ENCODE data around the gene GBGT1. TPM values are rescaled to one million over a fixed set of nuclear protein-coding genes. Genes with fewer than 3 reads are reported as not detected.
"Not testable (repeated sequence)": the region's sequence is repeated elsewhere in the genome, so short reads cannot be mapped to it uniquely, and the experiment has no call there.

GBGT1 gene
- total and polyA plus RNA-seq, 2 donors (not counting 1 experiment from before 2014, with no cell fraction given): 19.6 to 52.7 TPM

GRCh38 chr9:133208171-133208879, 44.6 kb upstream of the GBGT1 start:
- H3K9ac ChIP-seq (ENCODE audit: low read length); H3K4me3 ChIP-seq (ENCODE audit: control extremely low read depth in 1 of 5, extremely low read depth in 1 of 5, insufficient read depth in 1 of 5, low read depth in 2 of 5, low read length in 4 of 5); H2AFZ ChIP-seq (ENCODE audit: insufficient read depth, low read depth, low read length, poor library complexity, severe bottlenecking); H3K4me1 ChIP-seq (ENCODE audit: control insufficient read depth in 2 of 2, insufficient read depth in 2 of 2, low read length in 2 of 2); CTCF ChIA-PET; intact Hi-C loops (cut with micrococcal nuclease); H3K4me2 ChIP-seq (replicated peaks; ENCODE audit: low read depth, low read length, poor library complexity, severe bottlenecking); H3K79me2 ChIP-seq (ENCODE audit: control insufficient read depth, insufficient read depth, low read length); H3K36me3 ChIP-seq (replicated peaks in 1 of 2; ENCODE audit: control extremely low read depth in 1 of 2, control insufficient read depth in 1 of 2, extremely low read depth in 1 of 2, insufficient read depth in 2 of 2, low read length in 1 of 2); ATAC-seq (ENCODE audit: low read depth); POLR2A ChIA-PET; H3K27me3 ChIP-seq (replicated peaks in 1 of 4; ENCODE audit: control extremely low read depth in 1 of 4, control insufficient read depth in 3 of 4, insufficient read depth in 4 of 4, low read length in 3 of 4); H3K4me3 Mint-ChIP-seq; H4K20me1 ChIP-seq (ENCODE audit: control insufficient read depth, insufficient read depth, low read length, poor library complexity, severe bottlenecking); H3K4me1 Mint-ChIP-seq; DNase-seq; H3K27ac ChIP-seq (ENCODE audit: low read length in 2 of 2); H3K27ac Mint-ChIP-seq; H3K9me3 Mint-ChIP-seq (ENCODE audit: insufficient read depth): not testable (repeated sequence)
- peaks cover 20% of the 10 kb centered on the region for H3K27me3 Mint-ChIP-seq
- H3K9me3 ChIP-seq (ENCODE audit: control extremely low read depth in 1 of 3, control insufficient read depth in 2 of 3, insufficient read depth in 1 of 3, low read length in 2 of 3): peaks cover 0 to 11% (median 0%) of the 10 kb centered on the region in 3 donors
- WGBS (ENCODE audit: insufficient coverage): 82% methylated on average over 4 of the region's 16 CpGs

GRCh38 chr9:133207540-133208170, 43.9 kb upstream of the GBGT1 start:
- POLR2A ChIA-PET: no interaction called here

More at GRCh38 chr9:133207540-133208170, 43.9 kb upstream of the GBGT1 start:
- H3K27me3 Mint-ChIP-seq: peaks cover 17% of the 10 kb centered on the region
- TF ChIP-seq EZH2 (IDR thresholded peaks at IDR 0.05; ENCODE audit: borderline replicate concordance, insufficient read depth, low read depth, low read length, poor library complexity, severe bottlenecking) (no peak), CTCF (IDR thresholded peaks at IDR 0.05) (no peak)
- CTCF ChIA-PET: no interaction called here
- no peak overlapping the region for H2AFZ ChIP-seq (ENCODE audit: insufficient read depth, low read depth, low read length, poor library complexity, severe bottlenecking)
- ATAC-seq (ENCODE audit: low read depth): no peak
- DNase-seq: no peak
- H3K4me1 ChIP-seq (ENCODE audit: control insufficient read depth in 2 of 2, insufficient read depth in 2 of 2, low read length in 2 of 2): no peaks in the 10 kb centered on the region
- no peaks in the 10 kb centered on the region for H3K4me1 Mint-ChIP-seq
- no peaks in the 10 kb centered on the region for H3K36me3 ChIP-seq (replicated peaks in 1 of 2; ENCODE audit: control extremely low read depth in 1 of 2, control insufficient read depth in 1 of 2, extremely low read depth in 1 of 2, insufficient read depth in 2 of 2, low read length in 1 of 2)
- no peaks in the 10 kb centered on the region for H3K79me2 ChIP-seq (ENCODE audit: control insufficient read depth, insufficient read depth, low read length)
- WGBS (ENCODE audit: insufficient coverage): 83% methylated on average over 13 of the region's 16 CpGs
- H3K27me3 ChIP-seq (replicated peaks in 1 of 4; ENCODE audit: control extremely low read depth in 1 of 4, control insufficient read depth in 3 of 4, insufficient read depth in 4 of 4, low read length in 3 of 4): peaks cover 0 to 3% (median 1%) of the 10 kb centered on the region in 4 experiments
- H3K27ac ChIP-seq (ENCODE audit: low read length in 2 of 2): no peak overlapping the region
- H4K20me1 ChIP-seq (ENCODE audit: control insufficient read depth, insufficient read depth, low read length, poor library complexity, severe bottlenecking): no peaks in the 10 kb centered on the region
- no peak overlapping the region for H3K27ac Mint-ChIP-seq
- intact Hi-C loops (cut with micrococcal nuclease): no loop called here
- H3K9me3 ChIP-seq (ENCODE audit: control extremely low read depth in 1 of 3, control insufficient read depth in 2 of 3, insufficient read depth in 1 of 3, low read length in 2 of 3): peaks cover 0 to 10% (median 0%) of the 10 kb centered on the region in 3 donors
- H3K9ac ChIP-seq (ENCODE audit: low read length): no peak overlapping the region
- H3K4me3 Mint-ChIP-seq: no peak overlapping the region
- no peaks in the 10 kb centered on the region for H3K9me3 Mint-ChIP-seq (ENCODE audit: insufficient read depth)
- H3K4me2 ChIP-seq (replicated peaks; ENCODE audit: low read depth, low read length, poor library complexity, severe bottlenecking): no peak overlapping the region
- H3K4me3 ChIP-seq (ENCODE audit: control extremely low read depth in 1 of 5, extremely low read depth in 1 of 5, insufficient read depth in 1 of 5, low read depth in 2 of 5, low read length in 4 of 5): no peak overlapping the region

Measured in B cell (primary cell).